CD4-positive, alpha-beta T cell treated with Interleukin-10 for 1 hour (primary cell): ENCODE measurements around the gene CCL27.
A peak's percentile ranks its signal among the peaks of the same experiment; 100 is the strongest.

Source experiments
- DNase-seq: peaks from one replicate; pipeline ENCODE4 v3.0.0-alpha.2; 2020

The CCL27 gene

DNA sequence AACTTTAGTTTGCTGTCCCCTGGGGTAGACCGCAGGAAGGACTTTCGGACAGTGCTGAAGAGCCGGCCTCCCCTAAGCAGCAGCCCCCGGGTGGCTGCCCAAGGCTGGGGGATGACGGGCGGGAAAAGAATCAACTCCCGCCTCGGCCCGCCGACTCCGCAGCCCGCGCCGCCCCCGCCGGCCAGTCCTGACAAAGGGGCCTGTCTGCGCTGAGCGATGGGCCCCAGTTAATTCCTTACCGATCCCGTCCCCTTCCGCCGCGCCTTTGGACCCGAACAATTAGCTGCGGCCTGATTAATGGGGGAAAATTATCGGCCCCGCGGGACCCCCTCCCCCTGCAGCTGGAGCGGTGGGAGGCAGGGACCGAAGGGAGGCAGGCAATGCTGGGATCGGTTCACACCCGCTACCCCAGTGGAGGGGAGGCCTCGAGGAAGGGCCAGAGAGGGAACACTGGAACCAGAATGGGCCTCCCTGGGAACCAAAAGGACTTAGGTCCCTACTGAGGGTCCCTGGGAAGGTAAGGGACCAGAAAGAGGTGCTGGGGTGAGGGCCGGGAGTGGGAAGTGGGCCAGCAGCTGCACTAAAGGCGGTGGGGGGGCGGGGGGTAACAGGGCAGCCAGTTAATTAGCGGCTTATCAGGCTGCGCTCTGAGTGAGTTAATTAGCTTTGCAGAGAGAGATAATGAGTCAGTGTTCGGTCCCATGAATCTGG is 37.8 kb downstream of the CCL27 start:
- DNase-seq: no peak

DNA sequence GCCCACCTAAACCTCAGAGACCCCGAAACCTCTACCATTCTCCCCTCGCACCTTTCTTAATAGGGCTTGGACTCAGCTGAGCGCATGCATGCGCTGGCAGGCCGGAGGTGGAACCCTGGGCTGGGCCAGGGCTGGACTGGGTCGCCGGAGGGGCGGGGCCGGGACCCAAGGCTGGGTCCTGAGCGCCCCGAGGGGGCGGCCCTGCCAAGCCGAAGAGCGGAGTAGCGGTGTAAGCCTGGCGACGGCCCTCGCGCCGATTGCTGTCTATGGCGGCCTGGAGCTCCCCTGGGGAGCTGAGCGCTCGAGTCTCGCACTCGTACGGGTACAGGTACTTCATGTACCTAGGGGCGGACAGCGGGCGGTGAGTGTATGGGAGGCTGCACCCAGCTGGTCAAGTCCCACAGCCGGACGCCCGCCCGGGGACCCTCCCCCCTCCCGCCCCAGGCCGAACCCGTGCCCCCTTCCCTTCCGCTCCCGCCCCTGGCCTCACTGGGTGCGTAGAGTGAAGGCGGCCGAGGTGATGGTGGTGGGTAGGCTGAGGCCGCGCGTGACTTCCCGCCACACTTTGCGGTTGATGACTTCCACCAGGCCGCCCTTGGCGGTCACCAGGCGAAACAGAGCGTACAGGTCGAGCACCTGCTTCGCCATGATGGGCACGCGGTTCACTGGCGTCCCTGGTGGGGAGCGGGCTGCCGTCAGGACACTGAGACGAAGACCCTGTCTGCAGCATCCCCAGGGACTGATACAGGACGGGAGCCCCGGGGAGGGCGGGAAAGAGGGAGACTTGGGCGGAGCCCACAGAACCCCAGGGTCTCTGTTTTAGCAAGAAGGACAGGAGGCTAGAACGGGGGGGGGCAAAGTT is 38.9 kb downstream of the CCL27 start:
- DNase-seq: no peak

DNA sequence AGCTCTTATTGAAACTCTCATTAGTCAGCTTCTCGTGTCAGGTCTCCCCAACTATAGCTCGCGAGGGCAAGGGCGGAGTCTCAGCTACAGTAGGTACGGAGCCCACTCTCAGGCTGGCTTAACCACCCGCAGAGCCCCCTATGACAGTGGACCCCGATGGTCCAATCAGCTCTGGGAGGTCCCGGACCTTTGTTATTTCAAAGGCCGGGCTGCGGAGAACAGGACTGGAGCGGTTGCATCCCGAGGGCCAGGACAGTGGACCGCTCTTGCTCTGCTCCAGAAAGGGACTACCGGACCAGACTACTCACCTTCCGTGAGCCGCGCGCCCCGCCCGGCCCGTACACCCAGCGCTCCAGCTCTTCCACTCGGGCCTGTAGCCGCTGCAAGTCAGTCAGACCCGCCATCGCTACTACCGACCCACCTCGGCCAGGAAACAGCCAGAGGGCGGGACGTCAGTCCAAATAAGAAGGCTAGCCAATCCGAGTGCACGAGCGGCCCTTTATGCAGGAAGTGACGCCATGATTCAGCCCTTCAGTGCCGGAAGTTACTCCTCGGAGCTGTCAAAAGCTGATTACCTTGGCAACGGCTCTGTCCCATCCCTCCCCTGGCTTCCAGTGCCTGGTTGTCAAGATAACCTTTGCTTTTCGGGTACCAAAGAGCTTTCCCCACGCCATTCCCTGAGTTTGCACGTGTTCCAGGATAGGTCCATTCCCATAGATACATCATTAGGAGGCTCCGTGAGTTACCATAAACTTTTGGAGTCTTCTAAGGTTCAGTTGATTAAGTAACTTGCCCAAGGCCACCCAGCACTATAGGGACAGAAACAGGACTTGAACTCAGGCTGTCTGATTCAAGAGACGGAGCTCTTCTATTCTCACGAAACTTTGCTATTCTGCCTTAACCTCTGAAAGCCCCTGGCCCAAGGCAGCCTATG is 42.1 kb downstream of the CCL27 start, which contains the start of gene DCTN3:
DCTN3 (minus strand) TSS at position 435 of the 934 bp plus-strand sequence; CDS start at position 404, 31 bp downstream.
- peak; percentile 96 for DNase-seq

DNA sequence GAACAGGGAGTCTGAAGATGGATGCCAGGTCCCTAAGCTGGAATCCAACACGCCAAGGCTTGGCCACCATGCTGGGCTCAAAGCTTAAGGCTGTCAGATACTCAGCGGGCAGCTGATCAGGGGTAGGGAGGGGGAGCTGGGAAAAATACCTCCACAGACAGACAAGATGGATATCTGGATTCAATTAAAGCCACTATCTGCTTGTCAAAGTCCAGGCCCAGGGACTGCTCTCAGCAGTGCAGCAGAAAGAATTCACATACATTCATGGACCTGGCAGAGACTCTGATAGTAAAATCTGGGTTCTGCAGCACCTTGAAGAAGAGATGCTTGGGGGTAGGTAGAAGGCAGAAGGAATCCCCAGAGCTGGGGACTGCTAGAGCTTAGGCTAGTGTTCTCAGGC is 47.3 kb downstream of the CCL27 start:
- no peak for DNase-seq

DNA sequence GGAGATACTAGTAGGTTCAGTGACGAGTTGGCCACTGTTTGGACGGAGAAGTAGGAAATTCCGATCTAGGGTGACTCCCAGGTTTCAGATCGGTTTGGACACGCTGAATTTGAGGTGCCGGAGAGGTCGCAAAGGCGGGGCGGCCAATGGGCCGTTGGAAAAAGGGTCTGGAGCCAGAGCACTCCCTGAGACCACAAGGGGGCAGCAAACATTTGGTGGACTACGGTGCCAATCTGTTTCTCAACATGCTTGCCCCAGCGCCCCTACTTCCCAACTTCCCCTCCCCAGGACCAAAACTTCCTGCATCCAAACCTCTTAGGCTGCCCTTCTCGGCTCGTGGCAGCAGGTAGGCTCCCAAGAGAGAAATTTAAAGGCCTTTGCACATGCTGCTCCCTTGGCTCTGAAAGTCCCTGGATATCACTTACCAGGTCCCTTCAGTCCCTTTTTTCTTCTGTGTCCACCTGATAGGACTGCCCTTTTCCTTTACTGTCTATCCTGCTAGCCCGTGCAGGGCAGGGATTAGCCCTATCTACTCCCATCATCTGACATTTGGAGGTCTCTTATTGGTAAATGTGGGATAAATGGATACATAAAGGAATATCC is 49.6 kb downstream of the CCL27 start:
- DNase-seq: peak; percentile 79
